A549 (cell line): ENCODE data around the gene PGM2L1.

Source experiments
- CEBPB ChIP-seq, 2 experiments: fragments of >200 bp in 1 of 2; sonication (Bioruptor Twin) in 1 of 2; formaldehyde crosslinking in 1 of 2; IDR thresholded peaks; 2 replicates each; pipeline ENCODE4 v1.6.1; 2012 to 2016
- EP300 ChIP-seq, 2 experiments: fragments of >200 bp; sonication (Bioruptor Twin); formaldehyde crosslinking; IDR thresholded peaks; 2 replicates in 1 of 2; 3 replicates in 1 of 2; pipeline ENCODE4 v1.6.1; 2016 to 2017
- HDAC2 ChIP-seq: fragments of 200-600 bp; sonication (generic); IDR thresholded peaks from 2 replicates; pipeline ENCODE4 v1.6.1; 2016
- POLR2A ChIP-seq: IDR thresholded peaks from 2 replicates; pipeline ENCODE4 v1.6.1; 2012; ENCODE audit warnings: mild to moderate bottlenecking, low read length
- TF ChIP-seq, protein P1 (sequence below): fragments of >200 bp; sonication (Bioruptor Twin); formaldehyde crosslinking; IDR thresholded peaks from 3 replicates; pipeline ENCODE4 v1.5.1; 2016
- TF ChIP-seq, protein P2 (sequence below): fragments of 200-600 bp; sonication (generic); IDR thresholded peaks from 2 replicates; pipeline ENCODE4 v1.6.1; 2016; ENCODE audit warnings: antibody characterized with exemption, mild to moderate bottlenecking, moderate library complexity

DNA sequence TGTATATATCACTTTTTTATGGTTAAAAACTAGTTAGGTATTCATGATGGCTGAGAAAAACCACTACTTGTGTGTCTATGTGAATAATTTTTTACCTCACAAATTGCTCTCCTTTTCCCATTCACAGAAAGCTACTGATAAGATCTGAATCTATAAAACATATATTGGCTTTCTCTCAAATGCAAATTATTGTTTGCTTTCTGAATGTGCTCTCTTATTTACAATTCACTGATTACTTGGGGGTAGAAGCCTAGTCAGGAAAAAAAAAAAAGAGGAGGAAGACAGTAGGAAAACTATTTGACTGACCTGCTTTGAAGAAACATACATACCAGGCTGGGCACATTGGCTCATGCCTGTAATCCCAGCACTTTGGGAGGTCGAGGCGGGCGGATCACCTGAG is 20.5 kb downstream of the PGM2L1 start:
- no peak for TF ChIP-seq HDAC2
- no peak for TF ChIP-seq POLR2A
- no peak for TF ChIP-seq CEBPB (IDR thresholded peaks at IDR 0.05)
- TF ChIP-seq, protein P1, sequence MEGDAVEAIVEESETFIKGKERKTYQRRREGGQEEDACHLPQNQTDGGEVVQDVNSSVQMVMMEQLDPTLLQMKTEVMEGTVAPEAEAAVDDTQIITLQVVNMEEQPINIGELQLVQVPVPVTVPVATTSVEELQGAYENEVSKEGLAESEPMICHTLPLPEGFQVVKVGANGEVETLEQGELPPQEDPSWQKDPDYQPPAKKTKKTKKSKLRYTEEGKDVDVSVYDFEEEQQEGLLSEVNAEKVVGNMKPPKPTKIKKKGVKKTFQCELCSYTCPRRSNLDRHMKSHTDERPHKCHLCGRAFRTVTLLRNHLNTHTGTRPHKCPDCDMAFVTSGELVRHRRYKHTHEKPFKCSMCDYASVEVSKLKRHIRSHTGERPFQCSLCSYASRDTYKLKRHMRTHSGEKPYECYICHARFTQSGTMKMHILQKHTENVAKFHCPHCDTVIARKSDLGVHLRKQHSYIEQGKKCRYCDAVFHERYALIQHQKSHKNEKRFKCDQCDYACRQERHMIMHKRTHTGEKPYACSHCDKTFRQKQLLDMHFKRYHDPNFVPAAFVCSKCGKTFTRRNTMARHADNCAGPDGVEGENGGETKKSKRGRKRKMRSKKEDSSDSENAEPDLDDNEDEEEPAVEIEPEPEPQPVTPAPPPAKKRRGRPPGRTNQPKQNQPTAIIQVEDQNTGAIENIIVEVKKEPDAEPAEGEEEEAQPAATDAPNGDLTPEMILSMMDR, result no peak
- TF ChIP-seq, protein P2, sequence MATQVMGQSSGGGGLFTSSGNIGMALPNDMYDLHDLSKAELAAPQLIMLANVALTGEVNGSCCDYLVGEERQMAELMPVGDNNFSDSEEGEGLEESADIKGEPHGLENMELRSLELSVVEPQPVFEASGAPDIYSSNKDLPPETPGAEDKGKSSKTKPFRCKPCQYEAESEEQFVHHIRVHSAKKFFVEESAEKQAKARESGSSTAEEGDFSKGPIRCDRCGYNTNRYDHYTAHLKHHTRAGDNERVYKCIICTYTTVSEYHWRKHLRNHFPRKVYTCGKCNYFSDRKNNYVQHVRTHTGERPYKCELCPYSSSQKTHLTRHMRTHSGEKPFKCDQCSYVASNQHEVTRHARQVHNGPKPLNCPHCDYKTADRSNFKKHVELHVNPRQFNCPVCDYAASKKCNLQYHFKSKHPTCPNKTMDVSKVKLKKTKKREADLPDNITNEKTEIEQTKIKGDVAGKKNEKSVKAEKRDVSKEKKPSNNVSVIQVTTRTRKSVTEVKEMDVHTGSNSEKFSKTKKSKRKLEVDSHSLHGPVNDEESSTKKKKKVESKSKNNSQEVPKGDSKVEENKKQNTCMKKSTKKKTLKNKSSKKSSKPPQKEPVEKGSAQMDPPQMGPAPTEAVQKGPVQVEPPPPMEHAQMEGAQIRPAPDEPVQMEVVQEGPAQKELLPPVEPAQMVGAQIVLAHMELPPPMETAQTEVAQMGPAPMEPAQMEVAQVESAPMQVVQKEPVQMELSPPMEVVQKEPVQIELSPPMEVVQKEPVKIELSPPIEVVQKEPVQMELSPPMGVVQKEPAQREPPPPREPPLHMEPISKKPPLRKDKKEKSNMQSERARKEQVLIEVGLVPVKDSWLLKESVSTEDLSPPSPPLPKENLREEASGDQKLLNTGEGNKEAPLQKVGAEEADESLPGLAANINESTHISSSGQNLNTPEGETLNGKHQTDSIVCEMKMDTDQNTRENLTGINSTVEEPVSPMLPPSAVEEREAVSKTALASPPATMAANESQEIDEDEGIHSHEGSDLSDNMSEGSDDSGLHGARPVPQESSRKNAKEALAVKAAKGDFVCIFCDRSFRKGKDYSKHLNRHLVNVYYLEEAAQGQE, result no peak
- TF ChIP-seq EP300 (IDR thresholded peaks at IDR 0.05), result no peak
